ENCODE measurements around the gene B9D2.

Gene B9D2

DNA sequence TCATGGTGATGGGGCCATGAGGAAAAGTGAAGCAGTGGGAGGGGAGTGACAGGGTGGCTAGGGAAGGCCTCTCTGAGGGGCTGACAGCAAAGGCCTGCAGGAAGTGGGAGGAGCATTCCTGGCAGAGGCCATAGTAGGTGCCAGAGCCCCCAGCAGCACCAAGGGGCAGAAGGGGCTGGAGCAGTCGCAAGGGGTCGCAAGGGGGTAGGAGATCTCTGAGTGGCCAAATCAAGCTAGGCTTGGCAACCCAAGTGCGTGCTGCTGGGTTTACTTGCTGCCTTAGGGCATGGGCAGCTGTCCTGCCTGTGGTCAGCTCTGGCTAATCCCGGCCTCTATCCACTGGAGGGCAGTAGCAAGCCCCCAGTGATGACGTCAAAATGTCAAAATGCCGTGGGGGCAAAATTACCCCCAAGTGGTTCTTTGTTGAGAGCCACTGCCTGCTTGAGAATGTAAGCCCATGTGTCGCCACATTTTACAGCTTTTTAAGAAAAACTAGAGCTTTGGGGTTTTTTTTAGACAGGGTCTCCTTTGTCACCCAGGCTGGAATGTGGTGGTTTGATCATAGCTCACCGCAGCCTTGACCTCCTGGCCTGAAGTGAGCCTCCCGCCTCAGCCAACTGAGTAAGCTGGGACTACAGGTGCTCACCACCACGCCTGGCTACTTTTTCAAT, 42.2 kb downstream of the B9D2 start:
- no peak overlapping the region for H3K4me3 Mint-ChIP-seq
- H3K36me3 Mint-ChIP-seq = peaks cover 7% of the 10 kb centered on the region
- H3K4me1 Mint-ChIP-seq (ENCODE audit: low read depth) = peaks cover 43% of the 10 kb centered on the region
- peak overlapping the region; percentile 46 for H3K27ac Mint-ChIP-seq
- no peaks in the 10 kb centered on the region for H3K27me3 Mint-ChIP-seq
- no peaks in the 10 kb centered on the region for H3K9me3 Mint-ChIP-seq (ENCODE audit: low read depth)

GRCh38 chr19:41321204-41321599, 42.7 kb downstream of the B9D2 start:
- no peaks in the 10 kb centered on the region for H3K9me3 Mint-ChIP-seq (ENCODE audit: low read depth)
- H3K4me3 Mint-ChIP-seq = no peak overlapping the region
- H3K4me1 Mint-ChIP-seq (ENCODE audit: low read depth) = peaks cover 39% of the 10 kb centered on the region
- no peaks in the 10 kb centered on the region for H3K27me3 Mint-ChIP-seq
- H3K27ac Mint-ChIP-seq = peak overlapping the region; percentile 46
- peaks cover 6% of the 10 kb centered on the region for H3K36me3 Mint-ChIP-seq

DNA sequence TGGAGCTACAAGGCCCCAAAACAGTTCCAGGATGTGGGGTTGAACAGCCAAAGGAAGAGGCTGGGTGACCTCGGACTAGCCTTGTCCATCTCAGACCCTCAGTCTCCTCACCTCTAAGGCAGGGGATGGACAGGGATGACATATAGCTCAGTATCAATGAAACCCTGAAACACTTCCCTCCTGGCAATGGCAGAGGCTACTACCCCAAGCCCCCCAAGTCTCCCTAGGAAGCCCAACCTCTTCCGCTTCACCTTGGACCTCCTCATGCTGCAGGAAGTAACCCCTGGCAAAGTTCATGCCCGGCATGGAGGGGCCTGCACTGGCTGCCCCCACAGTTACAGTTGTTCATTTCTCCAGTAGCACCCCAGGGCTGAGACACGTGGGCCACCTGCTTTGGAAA, 43.4 kb downstream of the B9D2 start:
- no peaks in the 10 kb centered on the region for H3K9me3 Mint-ChIP-seq (ENCODE audit: low read depth)
- H3K36me3 Mint-ChIP-seq = peaks cover 5% of the 10 kb centered on the region
- no peak overlapping the region for H3K27ac Mint-ChIP-seq
- H3K4me1 Mint-ChIP-seq (ENCODE audit: low read depth) = peaks cover 39% of the 10 kb centered on the region
- no peak overlapping the region for H3K4me3 Mint-ChIP-seq
- no peaks in the 10 kb centered on the region for H3K27me3 Mint-ChIP-seq

GRCh38 chr19:41320185-41320518, 43.8 kb downstream of the B9D2 start:
- peaks cover 36% of the 10 kb centered on the region for H3K4me1 Mint-ChIP-seq (ENCODE audit: low read depth)
- H3K27me3 Mint-ChIP-seq = no peaks in the 10 kb centered on the region
- H3K27ac Mint-ChIP-seq = no peak overlapping the region
- peaks cover 5% of the 10 kb centered on the region for H3K36me3 Mint-ChIP-seq
- H3K4me3 Mint-ChIP-seq = no peak overlapping the region
- no peaks in the 10 kb centered on the region for H3K9me3 Mint-ChIP-seq (ENCODE audit: low read depth)

DNA sequence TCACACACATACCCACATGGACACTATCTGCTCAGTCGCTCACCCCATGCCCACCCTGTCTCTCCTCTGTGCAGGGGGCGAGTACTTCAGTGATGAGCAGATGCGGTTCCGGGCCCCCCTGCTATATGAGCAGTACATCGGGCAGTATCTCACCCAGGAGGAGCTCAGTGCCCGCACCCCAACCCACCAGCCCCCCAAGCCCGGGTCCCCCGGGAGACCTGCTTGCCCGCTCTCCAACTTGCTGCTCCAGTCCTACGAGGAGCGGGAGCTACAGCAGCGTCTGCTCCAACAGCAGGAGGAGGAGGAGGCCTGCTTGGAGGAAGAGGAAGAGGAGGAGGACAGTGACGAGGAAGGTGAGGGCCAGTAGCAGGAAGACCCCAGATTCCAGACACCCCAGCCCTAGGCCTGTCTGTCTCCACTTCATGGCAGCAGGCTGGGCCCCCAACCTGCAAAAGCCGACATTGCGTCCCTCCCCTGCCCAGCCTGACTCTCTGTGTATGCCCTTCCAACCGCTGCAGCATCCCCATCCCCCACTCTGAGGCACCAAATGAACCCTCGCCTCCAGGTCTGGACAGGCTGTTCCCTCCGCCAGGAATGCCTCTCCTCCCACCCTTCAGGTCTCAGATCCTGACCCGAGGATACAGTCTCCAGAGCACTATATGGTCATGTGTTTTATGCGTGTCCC, 44.3 kb downstream of the B9D2 start:
- no peak overlapping the region for H3K4me3 Mint-ChIP-seq
- peaks cover 32% of the 10 kb centered on the region for H3K4me1 Mint-ChIP-seq (ENCODE audit: low read depth)
- H3K36me3 Mint-ChIP-seq = peaks cover 5% of the 10 kb centered on the region
- H3K27me3 Mint-ChIP-seq = no peaks in the 10 kb centered on the region
- H3K9me3 Mint-ChIP-seq (ENCODE audit: low read depth) = no peaks in the 10 kb centered on the region
- no peak overlapping the region for H3K27ac Mint-ChIP-seq

DNA sequence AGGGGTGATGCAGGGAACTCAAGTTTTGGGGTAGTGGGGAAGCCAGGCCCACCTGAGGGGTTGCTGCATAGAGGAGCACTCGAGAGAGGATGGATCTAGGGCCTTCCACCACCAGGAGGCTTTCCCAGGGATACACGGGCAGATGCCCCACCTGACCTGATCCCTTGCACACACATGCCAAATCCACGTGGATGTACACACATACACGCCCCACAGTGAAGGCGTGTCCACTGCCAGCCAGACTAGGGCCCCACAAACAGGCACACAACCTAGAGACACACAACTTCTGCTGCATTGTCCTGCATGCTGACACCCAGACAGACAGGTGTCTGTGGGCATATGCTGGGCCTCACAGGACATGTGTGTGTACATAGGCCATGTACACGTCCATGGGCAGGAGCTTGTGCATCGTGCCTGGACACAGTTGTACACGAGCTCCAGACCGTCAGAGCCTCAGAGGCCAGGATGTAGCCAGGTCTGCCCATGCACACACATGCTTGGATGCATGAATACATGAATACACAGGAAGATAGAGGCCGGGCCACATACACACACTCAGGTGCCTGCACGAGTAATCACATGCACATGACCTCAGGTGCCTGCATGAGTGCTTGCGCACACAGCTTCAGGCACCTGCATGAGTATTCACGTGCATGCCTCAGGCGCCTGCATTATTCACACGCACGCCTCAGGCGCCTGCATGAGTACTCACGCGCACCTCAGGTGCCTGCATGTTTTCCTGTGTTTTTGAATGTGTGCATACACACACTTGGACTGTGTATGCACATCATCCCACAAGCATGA, 45.1 kb downstream of the B9D2 start:
- H3K27me3 Mint-ChIP-seq = no peaks in the 10 kb centered on the region
- H3K4me3 Mint-ChIP-seq = no peak overlapping the region
- peaks cover 24% of the 10 kb centered on the region for H3K4me1 Mint-ChIP-seq (ENCODE audit: low read depth)
- no peak overlapping the region for H3K27ac Mint-ChIP-seq
- peaks cover 5% of the 10 kb centered on the region for H3K36me3 Mint-ChIP-seq
- H3K9me3 Mint-ChIP-seq (ENCODE audit: low read depth) = no peaks in the 10 kb centered on the region

- Mint-ChIP-seq H3K4me1 (ENCODE audit: low read depth) (peaks cover 24% of the 10 kb centered on the region), H3K36me3 (peaks cover 5% of the 10 kb centered on the region), H3K27me3 (no peaks in the 10 kb centered on the region), H3K9me3 (ENCODE audit: low read depth) (no peaks in the 10 kb centered on the region), H3K27ac (no peak overlapping the region), H3K4me3 (no peak overlapping the region)
Measured at GRCh38 chr19:41316306-41316920, 47.5 kb downstream of the B9D2 start.

- H3K4me3 Mint-ChIP-seq = peak overlapping the region; percentile 77
- no peaks in the 10 kb centered on the region for H3K9me3 Mint-ChIP-seq (ENCODE audit: low read depth)
- no peaks in the 10 kb centered on the region for H3K36me3 Mint-ChIP-seq
- H3K27ac Mint-ChIP-seq = peak overlapping the region; percentile 35
- H3K27me3 Mint-ChIP-seq = no peaks in the 10 kb centered on the region
- peaks cover 58% of the 10 kb centered on the region for H3K4me1 Mint-ChIP-seq (ENCODE audit: low read depth)
Measured at GRCh38 chr19:41311613-41312012, 52.3 kb downstream of the B9D2 start.

DNA sequence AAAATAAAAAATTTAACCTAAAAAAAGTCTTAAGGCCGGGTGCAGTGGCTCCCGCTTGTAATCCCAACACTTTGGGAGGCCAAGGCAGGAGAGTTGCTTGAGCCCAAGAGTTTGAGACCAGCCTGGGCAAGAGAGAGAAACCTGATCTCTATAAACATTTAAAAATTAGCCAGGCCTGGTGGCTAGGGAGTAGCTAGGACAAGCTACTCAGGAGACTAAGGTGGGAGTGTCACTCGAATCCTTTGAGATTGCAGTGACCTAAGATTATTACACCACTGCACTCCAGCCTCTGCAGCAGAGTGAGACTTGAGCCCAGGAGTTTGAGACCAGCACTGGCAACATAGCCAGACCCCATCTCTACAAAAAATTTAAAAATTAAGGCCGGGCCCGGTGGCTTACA, 52.9 kb downstream of the B9D2 start:
- Mint-ChIP-seq H3K4me1 (ENCODE audit: low read depth) (peaks cover 62% of the 10 kb centered on the region), H3K27me3 (no peaks in the 10 kb centered on the region), H3K9me3 (ENCODE audit: low read depth) (no peaks in the 10 kb centered on the region), H3K36me3 (no peaks in the 10 kb centered on the region), H3K27ac (no peak overlapping the region), H3K4me3 (peak overlapping the region; percentile 98)

GRCh38 chr19:41310033-41310831, 53.7 kb downstream of the B9D2 start, which contains the start of gene CCDC97:
Gene CCDC97, plus strand, starts transcription at chr19:41310172. Its CDS starts 139 bp downstream, at chr19:41310311.
- peak within 1 kb of the TSS; percentile 98 for H3K4me3 Mint-ChIP-seq
- H3K9me3 Mint-ChIP-seq (ENCODE audit: low read depth) = no peaks in the 10 kb centered on the region
- H3K27ac Mint-ChIP-seq = peak within 1 kb of the TSS; percentile 98
- peaks cover 68% of the 10 kb centered on the region for H3K4me1 Mint-ChIP-seq (ENCODE audit: low read depth)
- no peaks in the 10 kb centered on the region for H3K27me3 Mint-ChIP-seq
- no peaks in the 10 kb centered on the region for H3K36me3 Mint-ChIP-seq

DNA sequence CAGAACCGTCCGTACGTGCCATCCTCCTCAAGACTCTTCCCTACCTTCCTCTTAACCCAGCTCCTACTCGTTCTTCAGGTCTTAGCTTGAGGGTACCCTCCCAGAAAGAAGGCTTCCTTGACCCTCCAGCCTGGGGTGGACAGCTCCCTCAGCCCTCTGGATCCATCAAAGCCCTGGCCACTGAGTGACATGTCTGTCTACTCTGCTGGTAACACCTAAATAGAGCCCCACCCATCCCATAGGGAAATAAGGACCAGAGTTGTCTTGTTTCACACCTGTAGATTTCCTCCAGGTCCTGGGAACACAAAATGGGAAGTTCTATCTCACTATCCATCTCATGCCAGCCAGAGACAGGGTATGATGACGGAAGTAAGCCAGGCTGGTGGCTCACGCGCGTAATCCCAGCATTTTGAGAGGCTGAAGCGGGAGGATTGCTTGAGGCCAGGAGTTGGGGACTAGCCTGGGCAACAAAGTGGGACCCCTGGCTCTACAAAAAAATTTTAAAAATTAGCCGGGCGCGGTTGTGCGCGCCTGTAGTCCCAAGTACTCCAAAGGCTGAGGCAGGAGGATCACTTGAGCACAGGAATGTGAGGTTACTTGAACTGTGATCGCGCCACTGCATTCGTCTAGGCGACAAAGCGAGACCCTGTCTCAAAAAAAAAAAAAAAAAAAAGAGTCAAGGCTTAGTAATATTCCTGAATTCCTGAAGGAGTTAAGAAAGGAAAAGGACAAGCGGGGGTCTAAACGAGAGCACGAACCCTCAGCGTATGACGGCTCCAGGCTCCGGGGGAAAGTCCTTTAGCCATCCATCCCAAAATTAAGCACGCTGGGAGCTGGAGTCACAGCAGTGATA, 54.5 kb downstream of the B9D2 start:
- H3K4me3 Mint-ChIP-seq = peak overlapping the region; percentile 98
- peaks cover 76% of the 10 kb centered on the region for H3K4me1 Mint-ChIP-seq (ENCODE audit: low read depth)
- H3K27me3 Mint-ChIP-seq = no peaks in the 10 kb centered on the region
- H3K9me3 Mint-ChIP-seq (ENCODE audit: low read depth) = no peaks in the 10 kb centered on the region
- peaks cover 2% of the 10 kb centered on the region for H3K36me3 Mint-ChIP-seq
- H3K27ac Mint-ChIP-seq = peak overlapping the region; percentile 98

- Mint-ChIP-seq H3K4me3 (peak overlapping the region; percentile 98), H3K4me1 (ENCODE audit: low read depth) (peaks cover 84% of the 10 kb centered on the region), H3K9me3 (ENCODE audit: low read depth) (no peaks in the 10 kb centered on the region), H3K36me3 (peaks cover 6% of the 10 kb centered on the region), H3K27me3 (no peaks in the 10 kb centered on the region), H3K27ac (peak overlapping the region; percentile 97)
Measured at GRCh38 chr19:41308450-41309179, 55.3 kb downstream of the B9D2 start.

GRCh38 chr19:41307954-41308449, 55.9 kb downstream of the B9D2 start:
- peaks cover 84% of the 10 kb centered on the region for H3K4me1 Mint-ChIP-seq (ENCODE audit: low read depth)
- H3K9me3 Mint-ChIP-seq (ENCODE audit: low read depth) = no peaks in the 10 kb centered on the region
- H3K27ac Mint-ChIP-seq = peak overlapping the region; percentile 97
- peak overlapping the region; percentile 98 for H3K4me3 Mint-ChIP-seq
- H3K36me3 Mint-ChIP-seq = peaks cover 6% of the 10 kb centered on the region
- H3K27me3 Mint-ChIP-seq = no peaks in the 10 kb centered on the region
